HL-60/S4 (cell line): Measurements from ENCODE around the gene ZNF334.

ENCODE experiments used
- in situ Hi-C: fragments of 300-500 bp; cut with MboI; formaldehyde crosslinking; loops from 2 replicates; pipeline ENCODE4 v1.14.3; 2022; ENCODE audit warnings: low sequenced_read_pairs

The ZNF334 gene

GRCh38 chr20:46512943-46513844, at the start of gene ZNF334:
TSS of gene ZNF334 (minus strand) at chr20:46513559. CDS start at chr20:46512102, 1,457 bp downstream.
- in situ Hi-C loops = no loop called here

- in situ Hi-C loops = no loop called here
Measured at GRCh38 chr20:46562373-46563169, 49.2 kb upstream of the ZNF334 start.

GRCh38 chr20:46562009-46562372, 48.6 kb upstream of the ZNF334 start:
- in situ Hi-C loops = no loop called here

GRCh38 chr20:46559685-46560440, 46.5 kb upstream of the ZNF334 start:
- in situ Hi-C loops = loop anchor here (10.0 kb wide), 1 partner anchor 125 kb away; the partner anchor contains the start of gene TP53RK

- in situ Hi-C loops = loop anchor here (10.0 kb wide), 1 partner anchor 126 kb away; the partner anchor contains the start of gene TP53RK
Measured at GRCh38 chr20:46559001-46559400, 45.6 kb upstream of the ZNF334 start.

- in situ Hi-C loops = loop anchor here (10.0 kb wide), 1 partner anchor 126 kb away; the partner anchor contains the start of gene TP53RK
Measured at GRCh38 chr20:46558511-46558959, 45.2 kb upstream of the ZNF334 start.

GRCh38 chr20:46557231-46557956, 44.0 kb upstream of the ZNF334 start:
- in situ Hi-C loops = loop anchor here (10.0 kb wide), 1 partner anchor 127 kb away; the partner anchor contains the start of gene TP53RK

GRCh38 chr20:46555370-46555956, 42.1 kb upstream of the ZNF334 start:
- in situ Hi-C loops = loop anchor here (10.0 kb wide), 1 partner anchor 129 kb away; the partner anchor contains the start of gene TP53RK

GRCh38 chr20:46554828-46555227, 41.5 kb upstream of the ZNF334 start:
- in situ Hi-C loops = loop anchor here (10.0 kb wide), 1 partner anchor 130 kb away; the partner anchor contains the start of gene TP53RK

GRCh38 chr20:46553926-46554325, 40.6 kb upstream of the ZNF334 start:
- in situ Hi-C loops = loop anchor here (10.0 kb wide), 1 partner anchor 131 kb away; the partner anchor contains the start of gene TP53RK

GRCh38 chr20:46552460-46553420, 39.4 kb upstream of the ZNF334 start:
- in situ Hi-C loops = loop anchor here (10.0 kb wide), 1 partner anchor 132 kb away; the partner anchor contains the start of gene TP53RK

GRCh38 chr20:46551522-46552381, 38.4 kb upstream of the ZNF334 start:
- in situ Hi-C loops = loop anchor here (10.0 kb wide), 1 partner anchor 133 kb away; the partner anchor contains the start of gene TP53RK

GRCh38 chr20:46550461-46550860, 37.1 kb upstream of the ZNF334 start, which contains the start of gene OCSTAMP:
TSS of gene OCSTAMP (minus strand) at chr20:46550654. CDS start at chr20:46550560, 94 bp downstream.
- in situ Hi-C loops = loop anchor here (10.0 kb wide), 1 partner anchor 134 kb away; the partner anchor contains the start of gene TP53RK

GRCh38 chr20:46549188-46549972, 36.0 kb upstream of the ZNF334 start:
- in situ Hi-C loops = no loop called here

GRCh38 chr20:46548688-46549087, 35.3 kb upstream of the ZNF334 start:
- in situ Hi-C loops = no loop called here

- in situ Hi-C loops = no loop called here
Measured at GRCh38 chr20:46547995-46548394, 34.6 kb upstream of the ZNF334 start.
